GM13977 (cell line): Measurements from ENCODE around the gene ETFA.

Source experiments
- DNase-seq: peaks from one replicate; pipeline ENCODE4 v3.0.0; 2012; ENCODE audit warnings: low spot score
- in situ Hi-C: fragments of 300-500 bp; cut with MboI; formaldehyde crosslinking; loops from one replicate; pipeline ENCODE4 v1.12.0; 2022; ENCODE audit warnings: low sequenced_read_pairs, low pct_unique_long_range_greater_than_20kb, mixed read lengths, inconsistent platforms; ENCODE audit not compliant: unreplicated experiment
- TF ChIP-seq, protein P1 (sequence below): IDR thresholded peaks from 2 replicates; pipeline ENCODE4 v1.5.1; 2012; ENCODE audit warnings: mild to moderate bottlenecking, control low read depth; ENCODE audit not compliant: insufficient read depth; ENCODE audit errors: extremely low read depth, missing control alignments

The ETFA gene

DNA sequence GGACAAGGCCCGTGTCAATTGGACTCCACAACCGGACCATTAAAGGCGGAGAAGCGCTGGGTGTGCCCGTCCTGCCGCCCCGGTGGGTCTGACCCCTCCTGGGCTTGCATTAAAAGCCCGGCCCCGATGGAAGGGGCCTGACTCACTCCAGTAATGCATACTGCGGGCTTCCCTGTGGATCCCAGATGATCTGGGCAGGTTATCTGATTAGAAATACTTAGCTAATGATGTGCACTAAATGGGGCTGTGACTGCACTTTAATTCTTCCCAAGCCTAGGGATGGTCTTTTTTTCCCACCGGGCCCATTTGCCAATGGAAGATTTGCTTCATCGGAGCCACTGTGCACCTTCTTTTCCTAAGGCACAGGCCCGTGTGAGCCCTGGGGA lies 126.6 kb downstream of the ETFA start:
- no peak for DNase-seq
- in situ Hi-C loops, result no loop called here
- TF ChIP-seq, protein P1, sequence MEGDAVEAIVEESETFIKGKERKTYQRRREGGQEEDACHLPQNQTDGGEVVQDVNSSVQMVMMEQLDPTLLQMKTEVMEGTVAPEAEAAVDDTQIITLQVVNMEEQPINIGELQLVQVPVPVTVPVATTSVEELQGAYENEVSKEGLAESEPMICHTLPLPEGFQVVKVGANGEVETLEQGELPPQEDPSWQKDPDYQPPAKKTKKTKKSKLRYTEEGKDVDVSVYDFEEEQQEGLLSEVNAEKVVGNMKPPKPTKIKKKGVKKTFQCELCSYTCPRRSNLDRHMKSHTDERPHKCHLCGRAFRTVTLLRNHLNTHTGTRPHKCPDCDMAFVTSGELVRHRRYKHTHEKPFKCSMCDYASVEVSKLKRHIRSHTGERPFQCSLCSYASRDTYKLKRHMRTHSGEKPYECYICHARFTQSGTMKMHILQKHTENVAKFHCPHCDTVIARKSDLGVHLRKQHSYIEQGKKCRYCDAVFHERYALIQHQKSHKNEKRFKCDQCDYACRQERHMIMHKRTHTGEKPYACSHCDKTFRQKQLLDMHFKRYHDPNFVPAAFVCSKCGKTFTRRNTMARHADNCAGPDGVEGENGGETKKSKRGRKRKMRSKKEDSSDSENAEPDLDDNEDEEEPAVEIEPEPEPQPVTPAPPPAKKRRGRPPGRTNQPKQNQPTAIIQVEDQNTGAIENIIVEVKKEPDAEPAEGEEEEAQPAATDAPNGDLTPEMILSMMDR, result no peak

DNA sequence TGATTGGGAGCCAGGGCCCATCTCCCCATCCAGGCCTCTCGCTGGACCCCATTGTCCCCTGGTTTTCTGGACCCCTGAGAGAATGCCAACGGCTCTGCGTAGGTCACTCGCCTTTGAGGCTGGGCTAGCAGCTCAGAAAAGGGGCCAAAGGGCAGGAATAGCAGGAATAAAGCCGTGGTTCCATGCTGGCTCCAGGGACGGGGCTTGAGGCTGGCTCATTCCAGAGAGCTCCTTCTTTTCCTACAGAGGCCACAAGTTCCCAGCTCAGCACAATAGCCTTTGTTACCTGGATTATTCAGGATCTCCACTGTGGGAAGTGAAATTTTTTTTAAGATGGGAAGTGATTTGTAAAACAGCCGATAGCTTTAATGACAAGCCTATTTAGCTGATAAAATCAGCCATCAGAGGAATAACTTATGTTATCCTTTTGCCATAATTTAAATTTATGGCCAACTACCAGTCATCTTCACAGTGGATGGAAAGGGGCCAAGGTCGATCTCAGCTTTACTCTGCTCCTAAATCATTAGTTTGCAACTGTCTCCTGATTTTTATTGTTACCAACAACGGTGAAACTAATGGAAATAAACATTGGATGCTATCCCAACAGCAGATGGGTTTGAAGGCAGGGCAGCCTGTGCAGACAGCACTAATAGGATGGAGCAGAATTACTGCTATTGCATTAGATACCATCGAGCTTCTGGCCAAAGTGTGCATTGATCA lies 127.2 kb downstream of the ETFA start:
- DNase-seq, result no peak
- TF ChIP-seq, protein P1, result no peak
- in situ Hi-C loops, result no loop called here

DNA sequence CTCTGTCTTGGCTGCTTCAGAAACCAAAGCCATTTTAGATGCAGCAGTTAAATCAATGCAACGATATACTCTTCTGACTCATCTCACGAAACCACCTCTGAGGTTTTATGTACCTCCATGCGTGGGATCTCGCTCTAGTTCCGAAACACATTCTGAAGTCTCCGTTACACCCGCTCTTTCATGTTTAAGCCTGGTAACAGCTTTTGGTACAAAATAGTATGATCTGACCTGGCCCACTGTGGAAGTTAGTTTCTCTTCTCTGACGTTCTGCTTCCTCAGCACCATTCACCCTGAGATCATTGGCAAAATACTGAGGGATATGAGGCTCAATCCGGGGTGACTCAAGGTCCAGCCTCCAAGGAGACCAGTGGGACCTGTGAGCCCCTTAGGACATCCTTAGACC lies 129.6 kb downstream of the ETFA start:
- in situ Hi-C loops, result no loop called here
- TF ChIP-seq, protein P1, result no peak
- peak; percentile 83 for DNase-seq

DNA sequence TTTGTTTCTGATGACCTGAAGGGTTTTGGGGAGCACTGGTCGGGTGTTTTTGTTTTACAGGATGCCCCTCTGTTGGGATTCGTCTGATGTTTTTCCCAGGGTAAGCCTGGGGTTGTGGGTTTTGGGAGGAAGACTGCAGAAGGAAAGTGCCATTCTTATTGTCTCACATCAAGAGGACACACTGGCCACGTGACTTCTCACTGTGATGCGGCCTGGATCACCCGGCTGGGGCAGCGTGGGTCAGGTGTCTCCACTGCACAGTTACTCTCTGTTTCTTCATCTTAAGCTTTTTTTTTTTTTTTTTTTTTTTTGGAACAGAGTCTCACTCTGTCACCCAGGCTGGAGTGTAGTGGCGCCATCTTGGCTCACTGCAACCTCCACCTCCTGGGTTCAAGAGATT lies 130.9 kb downstream of the ETFA start:
- in situ Hi-C loops, result no loop called here
- no peak for DNase-seq
- TF ChIP-seq, protein P1, result no peak

DNA sequence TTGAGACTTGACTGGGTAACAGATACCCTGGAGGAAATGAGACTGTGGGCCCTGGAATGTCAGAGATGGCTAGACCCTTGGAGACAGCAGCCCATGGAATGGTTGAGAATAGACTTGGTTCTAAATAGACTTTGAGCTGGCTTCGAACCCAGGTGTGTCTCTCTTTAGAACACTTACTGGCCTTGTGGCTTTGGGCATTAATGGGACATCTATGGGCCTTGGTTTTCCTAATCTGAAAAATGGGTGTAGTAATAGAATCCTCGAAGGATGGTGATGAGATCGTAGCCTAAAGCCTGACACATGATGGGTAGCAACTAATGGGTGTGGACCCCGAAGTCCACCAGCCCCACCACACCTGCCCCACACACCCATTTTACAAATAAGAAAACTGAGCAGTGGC lies 132.2 kb downstream of the ETFA start:
- TF ChIP-seq, protein P1, result no peak
- in situ Hi-C loops, result no loop called here
- DNase-seq, result no peak

DNA sequence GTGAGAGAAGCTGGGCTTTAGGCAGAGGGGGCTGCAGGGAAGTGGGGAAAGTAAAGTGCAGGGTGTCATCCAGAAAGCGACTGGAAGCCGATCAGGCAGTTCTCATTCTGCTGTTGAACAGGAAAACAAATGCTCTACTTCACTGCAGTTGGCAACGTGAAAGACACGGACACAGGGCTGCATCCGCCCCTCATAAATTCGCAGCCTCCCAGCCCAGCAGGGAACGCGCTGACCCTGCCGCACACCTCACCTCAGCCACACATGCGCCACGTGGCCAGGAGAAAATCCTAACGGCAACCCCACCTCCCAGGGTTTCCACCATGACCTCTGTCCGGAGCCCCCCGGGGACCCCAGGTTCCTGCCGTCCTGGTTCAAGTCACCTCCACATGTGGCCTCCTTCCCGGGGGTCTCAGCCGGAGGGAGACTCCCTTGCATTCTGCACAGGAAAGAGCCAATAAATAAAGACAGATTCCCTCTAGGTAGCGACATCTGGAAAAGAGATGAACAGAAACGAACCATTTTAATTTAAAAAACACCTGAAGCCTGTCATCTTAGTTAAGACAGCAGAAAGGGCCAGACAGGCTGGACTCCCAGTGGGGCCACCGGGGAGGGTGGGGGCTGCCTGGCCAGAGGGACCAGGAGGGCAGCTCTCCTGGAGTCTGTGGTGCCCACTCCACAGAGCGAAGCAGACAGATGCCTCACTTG lies 132.8 kb downstream of the ETFA start:
- in situ Hi-C loops, result no loop called here
- TF ChIP-seq, protein P1, result no peak
- no peak for DNase-seq
